ENCODE measurements around the gene CTTNBP2. TPM values are rescaled to one million over a fixed set of nuclear protein-coding genes. Genes with fewer than 3 reads are reported as not detected.

The CTTNBP2 gene
- total RNA-seq, 4 donors from 2014 or later, result 3.1 to 31.4 (median 4.8) TPM

- no peak for DNase-seq
- Histone ChIP-seq H3K27me3 (no peaks in the 10 kb centered on the region), H3K4me3 (no peak overlapping the region), H3K27ac (no peak overlapping the region), H3K4me1 (no peaks in the 10 kb centered on the region), H3K36me3 (no peaks in the 10 kb centered on the region), H3K9me3 (no peaks in the 10 kb centered on the region)
- TF ChIP-seq CTCF (IDR thresholded peaks at IDR 0.05) (no peak), POLR2A (IDR thresholded peaks at IDR 0.05) (no peak)
Measured at GRCh38 chr7:117894037-117894436, 20.8 kb upstream of the CTTNBP2 start.

DNA sequence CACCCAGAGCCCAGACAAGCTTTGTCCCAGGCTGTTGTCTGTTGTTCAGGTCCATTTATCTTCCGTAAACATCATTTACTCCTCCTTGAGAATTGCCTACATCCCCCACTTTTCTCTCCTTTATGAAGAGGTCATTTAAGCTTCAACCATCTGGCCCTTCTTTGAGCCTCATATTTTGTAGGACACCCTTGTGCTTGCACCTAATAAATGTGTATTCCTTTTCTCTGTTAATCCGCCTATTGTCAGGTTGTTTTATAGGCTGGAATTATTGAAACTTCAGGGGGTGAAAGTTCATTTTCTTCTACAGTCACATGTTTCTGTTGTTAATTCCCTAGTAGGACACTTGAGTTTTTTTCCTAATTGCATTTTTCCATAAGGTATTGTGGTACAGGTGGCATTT lies 19.6 kb upstream of the CTTNBP2 start:
- H3K27me3 ChIP-seq, result no peaks in the 10 kb centered on the region
- no peak overlapping the region for H3K27ac ChIP-seq
- H3K36me3 ChIP-seq, result no peaks in the 10 kb centered on the region
- no peak for DNase-seq
- H3K4me1 ChIP-seq, result no peaks in the 10 kb centered on the region
- TF ChIP-seq CTCF (IDR thresholded peaks at IDR 0.05), result no peak
- no peak for TF ChIP-seq POLR2A (IDR thresholded peaks at IDR 0.05)
- H3K4me3 ChIP-seq, result no peak overlapping the region
- H3K9me3 ChIP-seq, result no peaks in the 10 kb centered on the region

DNA sequence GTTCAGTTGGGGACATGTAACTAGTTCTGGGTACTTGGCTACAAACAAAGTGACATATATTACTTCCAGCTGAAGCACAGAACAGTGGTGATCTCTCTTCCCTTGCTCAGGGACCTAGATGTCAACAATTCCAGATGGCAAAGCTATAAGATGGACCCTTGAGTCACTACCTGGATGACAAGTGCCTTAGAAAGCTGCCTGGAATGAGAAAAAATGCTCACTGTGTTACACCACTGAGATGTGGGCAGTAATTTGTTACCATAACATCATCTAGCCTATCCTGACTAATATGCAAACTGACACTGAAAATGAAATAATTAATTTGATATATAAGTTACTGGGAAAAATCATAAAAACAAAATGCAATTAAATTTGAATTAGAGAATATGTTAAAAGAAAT lies 16.4 kb upstream of the CTTNBP2 start:
- no peaks in the 10 kb centered on the region for H3K27me3 ChIP-seq
- no peak overlapping the region for H3K4me3 ChIP-seq
- H3K9me3 ChIP-seq, result no peaks in the 10 kb centered on the region
- H3K4me1 ChIP-seq, result no peaks in the 10 kb centered on the region
- H3K36me3 ChIP-seq, result no peaks in the 10 kb centered on the region
- DNase-seq, result no peak
- TF ChIP-seq POLR2A (IDR thresholded peaks at IDR 0.05) (no peak), CTCF (IDR thresholded peaks at IDR 0.05) (no peak)
- no peak overlapping the region for H3K27ac ChIP-seq

DNA sequence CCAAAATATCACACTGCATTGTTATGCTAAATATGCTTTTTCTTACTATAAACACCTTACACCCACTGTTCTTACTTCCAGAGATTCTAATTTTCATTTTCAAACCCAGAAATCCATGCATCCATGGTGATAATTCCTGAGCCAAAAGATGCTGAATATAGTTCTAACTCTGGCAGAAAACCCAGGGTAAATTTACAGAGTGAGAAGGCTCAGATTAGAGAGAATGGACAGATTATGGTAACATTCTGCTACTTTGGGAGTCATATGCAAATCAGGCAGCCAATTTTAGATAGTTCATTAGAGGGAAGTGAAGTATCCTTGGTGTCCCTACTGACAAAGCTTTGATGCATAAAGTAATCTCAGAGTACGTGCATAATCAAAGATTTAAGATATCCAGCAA lies 15.4 kb upstream of the CTTNBP2 start:
- no peak for DNase-seq
- Histone ChIP-seq H3K36me3 (no peaks in the 10 kb centered on the region), H3K9me3 (no peaks in the 10 kb centered on the region), H3K4me3 (no peak overlapping the region), H3K27me3 (no peaks in the 10 kb centered on the region), H3K4me1 (no peaks in the 10 kb centered on the region), H3K27ac (no peak overlapping the region)
- TF ChIP-seq POLR2A (IDR thresholded peaks at IDR 0.05) (no peak), CTCF (IDR thresholded peaks at IDR 0.05) (no peak)

- Histone ChIP-seq H3K27ac (no peak overlapping the region), H3K4me3 (no peak overlapping the region), H3K27me3 (no peaks in the 10 kb centered on the region), H3K4me1 (no peaks in the 10 kb centered on the region), H3K36me3 (no peaks in the 10 kb centered on the region), H3K9me3 (no peaks in the 10 kb centered on the region)
- no peak for TF ChIP-seq POLR2A (IDR thresholded peaks at IDR 0.05)
- no peak for TF ChIP-seq CTCF (IDR thresholded peaks at IDR 0.05)
- DNase-seq, result no peak
Measured at GRCh38 chr7:117882594-117882993, 9.4 kb upstream of the CTTNBP2 start.

GRCh38 chr7:117876761-117877160 lies 3.5 kb upstream of the CTTNBP2 start:
- Histone ChIP-seq H3K4me1 (no peaks in the 10 kb centered on the region), H3K27ac (no peak overlapping the region), H3K9me3 (no peaks in the 10 kb centered on the region), H3K27me3 (no peaks in the 10 kb centered on the region), H3K4me3 (no peak overlapping the region), H3K36me3 (no peaks in the 10 kb centered on the region)
- no peak for DNase-seq
- no peak for TF ChIP-seq POLR2A (IDR thresholded peaks at IDR 0.05)
- no peak for TF ChIP-seq CTCF (IDR thresholded peaks at IDR 0.05)
